Progenitor cell of endocrine pancreas (in vitro differentiated cells): Measurements from ENCODE around the gene KANK2. TPM values are rescaled to one million over a fixed set of nuclear protein-coding genes. Genes with fewer than 3 reads are reported as not detected.

Experiments
- DNase-seq: peaks from one replicate; pipeline ENCODE4 v3.0.0; 2021; ENCODE audit warnings: low spot score; ENCODE audit not compliant: unreplicated experiment
- H3K27ac Mint-ChIP-seq: 2 replicates; pipeline ENCODE4 v1.8.0; 2021; ENCODE audit warnings: mild to moderate bottlenecking, moderate library complexity, mixed read lengths
- H3K27me3 Mint-ChIP-seq: 2 replicates; pipeline ENCODE4 v1.8.0; 2021; ENCODE audit warnings: mixed read lengths
- H3K36me3 Mint-ChIP-seq: 2 replicates; pipeline ENCODE4 v1.8.0; 2022; ENCODE audit warnings: mixed read lengths; ENCODE audit not compliant: insufficient read depth
- H3K4me1 Mint-ChIP-seq: 2 replicates; pipeline ENCODE4 v1.8.0; 2021; ENCODE audit warnings: low read depth, mixed read lengths
- H3K4me3 Mint-ChIP-seq: 2 replicates; pipeline ENCODE4 v1.8.0; 2021; ENCODE audit warnings: low read depth, mild to moderate bottlenecking, moderate library complexity, mixed read lengths
- H3K9me3 Mint-ChIP-seq: 2 replicates; pipeline ENCODE4 v1.8.0; 2021; ENCODE audit warnings: low read depth, mixed read lengths
- total RNA-seq: library from RNA; stranded (reverse); gene quantifications from 2 replicates; pipeline ENCODE4 v1.2.1, GENCODE V29; 2021
- TF ChIP-seq, protein P1 (sequence below): fragments of 200-600 bp; sonication (generic); IDR thresholded peaks from one replicate; pipeline ENCODE4 v1.5.0; 2021; ENCODE audit warnings: antibody characterized with exemption, mild to moderate bottlenecking; ENCODE audit not compliant: unreplicated experiment

Gene KANK2
- total RNA-seq, 1 donor from 2014 or later = 27.6 TPM

DNA sequence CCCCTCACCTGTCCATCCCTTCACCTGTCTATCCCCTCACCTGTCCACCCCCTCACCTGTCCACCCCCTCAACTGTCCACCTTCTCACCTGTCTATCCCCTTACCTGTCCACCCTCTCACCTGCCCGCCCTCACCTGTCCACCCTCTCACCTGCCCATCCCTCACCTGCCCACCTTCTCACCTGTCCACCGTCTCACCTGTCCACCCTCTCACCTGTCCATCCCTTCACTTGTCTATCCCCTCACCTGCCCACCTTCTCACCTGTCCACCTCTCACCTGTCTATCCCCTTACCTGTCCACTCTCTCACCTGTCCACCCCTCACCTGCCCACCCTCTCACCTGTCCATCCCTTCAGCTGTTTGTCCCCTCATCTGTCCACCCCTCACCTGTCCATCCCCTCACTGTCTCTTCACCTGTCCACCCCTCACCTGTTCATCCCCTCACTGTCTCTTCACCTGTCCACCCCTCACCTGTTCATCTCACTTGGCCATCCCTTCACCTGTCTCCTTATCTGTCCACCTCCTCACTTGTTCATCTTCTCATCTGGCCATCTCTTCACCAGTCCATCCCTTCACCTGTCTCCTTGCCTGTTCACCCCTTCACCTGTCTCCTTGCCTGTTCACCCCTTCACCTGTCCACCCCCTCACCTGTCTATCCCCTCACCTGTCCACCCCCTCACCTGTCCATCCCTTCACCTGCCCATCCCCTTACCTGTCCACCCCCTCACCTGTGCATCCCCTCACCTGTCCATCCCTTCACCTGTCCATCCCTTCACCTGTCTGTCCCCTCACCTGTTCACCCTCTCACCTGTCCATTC lies 12.7 kb upstream of the KANK2 start:
- H3K27ac Mint-ChIP-seq = no peak overlapping the region
- no peak overlapping the region for H3K4me3 Mint-ChIP-seq
- no peak for DNase-seq
- no peaks in the 10 kb centered on the region for H3K27me3 Mint-ChIP-seq
- TF ChIP-seq, protein P1, sequence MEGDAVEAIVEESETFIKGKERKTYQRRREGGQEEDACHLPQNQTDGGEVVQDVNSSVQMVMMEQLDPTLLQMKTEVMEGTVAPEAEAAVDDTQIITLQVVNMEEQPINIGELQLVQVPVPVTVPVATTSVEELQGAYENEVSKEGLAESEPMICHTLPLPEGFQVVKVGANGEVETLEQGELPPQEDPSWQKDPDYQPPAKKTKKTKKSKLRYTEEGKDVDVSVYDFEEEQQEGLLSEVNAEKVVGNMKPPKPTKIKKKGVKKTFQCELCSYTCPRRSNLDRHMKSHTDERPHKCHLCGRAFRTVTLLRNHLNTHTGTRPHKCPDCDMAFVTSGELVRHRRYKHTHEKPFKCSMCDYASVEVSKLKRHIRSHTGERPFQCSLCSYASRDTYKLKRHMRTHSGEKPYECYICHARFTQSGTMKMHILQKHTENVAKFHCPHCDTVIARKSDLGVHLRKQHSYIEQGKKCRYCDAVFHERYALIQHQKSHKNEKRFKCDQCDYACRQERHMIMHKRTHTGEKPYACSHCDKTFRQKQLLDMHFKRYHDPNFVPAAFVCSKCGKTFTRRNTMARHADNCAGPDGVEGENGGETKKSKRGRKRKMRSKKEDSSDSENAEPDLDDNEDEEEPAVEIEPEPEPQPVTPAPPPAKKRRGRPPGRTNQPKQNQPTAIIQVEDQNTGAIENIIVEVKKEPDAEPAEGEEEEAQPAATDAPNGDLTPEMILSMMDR = no peak
- no peaks in the 10 kb centered on the region for H3K4me1 Mint-ChIP-seq
- H3K36me3 Mint-ChIP-seq = peaks cover 4% of the 10 kb centered on the region
- H3K9me3 Mint-ChIP-seq = no peaks in the 10 kb centered on the region

DNA sequence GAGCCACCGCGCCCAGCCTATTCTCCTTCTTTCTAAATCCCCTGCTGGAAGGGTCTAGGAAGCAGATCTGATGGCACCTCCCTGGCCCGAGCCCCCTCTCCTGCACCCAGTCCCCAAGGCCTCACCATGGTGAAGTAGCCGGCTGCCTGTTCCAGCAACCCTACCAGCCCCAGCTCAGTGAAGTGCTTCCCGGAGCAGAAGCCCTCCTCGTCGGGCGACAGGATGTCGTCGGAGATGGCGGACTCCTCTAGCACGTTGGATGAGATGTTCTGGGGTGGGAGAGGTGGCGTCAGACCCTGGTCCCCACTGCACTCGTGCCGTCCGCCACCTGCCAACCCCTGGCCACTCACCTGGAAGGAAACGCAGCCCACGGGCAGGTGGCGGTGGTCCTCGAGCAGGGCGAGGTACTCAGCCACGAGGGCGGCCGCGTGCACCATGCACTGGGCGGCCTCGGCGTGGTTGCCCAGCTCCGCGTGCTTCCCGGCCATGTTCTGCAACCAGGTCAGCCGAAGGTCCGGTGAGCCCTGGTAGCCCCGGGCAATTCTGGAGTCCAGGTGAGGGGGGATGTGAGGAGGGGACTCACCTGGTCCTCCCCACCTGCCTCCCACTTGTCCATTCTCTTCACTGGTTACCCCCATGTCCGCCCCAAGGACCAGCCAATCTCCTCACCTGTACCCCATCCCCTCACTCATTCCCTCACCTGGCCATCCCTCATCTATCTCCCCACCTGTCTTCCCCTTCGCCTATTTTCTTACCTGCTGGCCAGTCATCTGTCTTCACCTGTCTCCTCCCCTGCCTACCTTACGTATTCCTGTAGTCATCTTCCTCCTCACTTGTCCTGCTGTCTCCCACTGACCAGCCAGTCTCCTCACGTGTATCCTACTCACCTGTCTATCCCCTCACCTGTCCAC lies 11.5 kb upstream of the KANK2 start:
- H3K36me3 Mint-ChIP-seq = peaks cover 4% of the 10 kb centered on the region
- no peaks in the 10 kb centered on the region for H3K9me3 Mint-ChIP-seq
- H3K4me3 Mint-ChIP-seq = no peak overlapping the region

DNA sequence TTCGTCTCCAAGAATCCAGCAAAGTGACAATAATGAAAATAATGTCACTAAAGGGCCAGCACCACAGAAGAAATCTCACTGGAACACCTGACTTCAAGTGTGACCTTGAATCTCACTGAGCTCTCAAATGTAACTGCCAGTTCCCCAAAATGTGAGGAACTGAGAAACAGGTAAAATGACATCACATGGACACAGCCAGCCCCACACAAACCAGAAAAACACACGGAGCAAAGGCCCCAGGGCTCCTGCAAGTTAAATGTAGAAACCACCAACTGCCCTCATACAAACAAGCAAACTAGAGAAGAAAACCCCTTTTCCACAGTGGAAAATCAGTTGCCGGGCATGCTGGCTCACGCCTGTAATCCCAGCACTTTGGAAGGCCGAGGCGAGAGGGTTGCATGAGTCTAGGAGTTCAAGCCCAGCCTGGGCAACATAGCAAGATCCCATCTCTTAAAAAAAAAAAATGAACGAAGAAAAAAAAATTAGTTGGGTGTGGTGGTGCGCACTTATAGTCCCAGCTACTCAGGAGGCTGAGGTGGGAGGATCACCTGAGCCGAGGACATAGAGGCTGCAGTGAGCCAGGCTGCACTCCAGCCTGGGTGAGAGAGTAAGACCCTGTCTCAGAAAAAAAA lies 8.7 kb upstream of the KANK2 start:
- TF ChIP-seq, protein P1 = no peak
- no peak overlapping the region for H3K27ac Mint-ChIP-seq
- peaks cover 5% of the 10 kb centered on the region for H3K36me3 Mint-ChIP-seq
- H3K9me3 Mint-ChIP-seq = no peaks in the 10 kb centered on the region
- no peak for DNase-seq
- H3K27me3 Mint-ChIP-seq = no peaks in the 10 kb centered on the region
- no peaks in the 10 kb centered on the region for H3K4me1 Mint-ChIP-seq
- H3K4me3 Mint-ChIP-seq = no peak overlapping the region

More for the DNA sequence above, 11.5 kb upstream of the KANK2 start:
- Mint-ChIP-seq H3K27ac (peak overlapping the region; percentile 73), H3K27me3 (no peaks in the 10 kb centered on the region), H3K4me1 (no peaks in the 10 kb centered on the region)
- no peak for DNase-seq
- TF ChIP-seq, protein P1 = no peak

DNA sequence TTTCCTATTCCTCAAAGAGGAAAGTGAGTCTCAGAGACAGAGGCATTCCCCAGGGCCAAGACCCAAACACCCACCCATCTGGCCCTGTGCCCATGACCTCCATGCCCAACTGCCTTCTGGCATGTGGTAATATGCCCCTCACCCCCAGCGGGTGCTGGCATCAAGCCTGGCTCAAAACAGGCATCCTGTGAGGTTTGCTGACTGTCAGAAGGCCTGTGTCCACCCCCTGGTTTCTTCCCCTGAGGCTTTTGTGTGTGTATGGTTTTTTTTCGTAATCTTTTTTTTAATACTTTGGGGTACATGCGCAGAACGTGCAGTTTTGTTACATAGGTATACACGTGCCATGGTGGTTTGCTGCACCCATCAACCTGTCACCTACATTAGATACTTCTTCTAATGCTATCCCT lies 7.6 kb upstream of the KANK2 start:
- H3K27me3 Mint-ChIP-seq = no peaks in the 10 kb centered on the region

More for the DNA sequence above, 7.6 kb upstream of the KANK2 start:
- H3K36me3 Mint-ChIP-seq = peaks cover 5% of the 10 kb centered on the region
- no peaks in the 10 kb centered on the region for H3K9me3 Mint-ChIP-seq
- no peak for DNase-seq
- no peak overlapping the region for H3K4me3 Mint-ChIP-seq
- H3K27ac Mint-ChIP-seq = no peak overlapping the region
- no peaks in the 10 kb centered on the region for H3K4me1 Mint-ChIP-seq
- TF ChIP-seq, protein P1 = no peak
